ENCODE measurements around the gene DKC1.

The DKC1 gene

DNA sequence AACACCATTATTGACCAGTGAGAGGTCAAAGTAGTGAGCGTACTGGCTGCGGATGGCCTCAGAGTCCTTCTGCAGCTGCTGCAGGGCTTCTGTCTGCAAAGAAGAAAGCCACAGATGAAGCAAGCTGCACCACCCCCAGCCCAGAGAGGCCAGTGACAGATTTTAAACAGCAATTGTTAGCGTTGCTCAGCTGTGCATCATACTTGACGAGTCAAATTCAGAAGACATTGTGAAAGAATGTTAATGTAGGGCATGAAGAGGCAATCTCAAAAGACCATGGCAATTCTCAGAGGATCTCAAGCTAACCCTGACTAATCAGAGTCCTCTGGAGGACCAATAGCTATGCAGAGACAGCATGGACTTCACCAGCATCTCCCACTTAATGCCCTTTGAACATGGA is 16.6 kb downstream of the DKC1 start:
- Histone ChIP-seq H3K27ac (ENCODE audit: extremely low read depth, low read depth, low read length) (no peak overlapping the region), H3K4me1 (ENCODE audit: control insufficient read depth, insufficient read depth, low read length) (no peaks in the 10 kb centered on the region), H3K4me3 (ENCODE audit: low read depth, low read length) (no peak overlapping the region), H3K36me3 (ENCODE audit: control insufficient read depth in 2 of 2, insufficient read depth in 1 of 2, low read length in 2 of 2) (peaks cover 10 to 72% of the 10 kb centered on the region in 2 experiments), H3K9me3 (ENCODE audit: control insufficient read depth, insufficient read depth, low read depth, low read length) (no peaks in the 10 kb centered on the region)
- TF ChIP-seq HOXA7 (CRISPR knock-in tag; IDR thresholded peaks at IDR 0.05; ENCODE audit: borderline replicate concordance) = no peak
- TF ChIP-seq ZNF311 (tag by site-specific recombination; IDR thresholded peaks at IDR 0.05; ENCODE audit: borderline replicate concordance) = no peak
- no peak for TF ChIP-seq ZNF112 (tag by site-specific recombination; IDR thresholded peaks at IDR 0.05)
- TF ChIP-seq ZNF23 (tag by site-specific recombination; IDR thresholded peaks at IDR 0.05; ENCODE audit: borderline replicate concordance) = no peak
- no peak for TF ChIP-seq ZSCAN4 (tag by site-specific recombination; IDR thresholded peaks at IDR 0.05)
- TF ChIP-seq, protein P1, sequence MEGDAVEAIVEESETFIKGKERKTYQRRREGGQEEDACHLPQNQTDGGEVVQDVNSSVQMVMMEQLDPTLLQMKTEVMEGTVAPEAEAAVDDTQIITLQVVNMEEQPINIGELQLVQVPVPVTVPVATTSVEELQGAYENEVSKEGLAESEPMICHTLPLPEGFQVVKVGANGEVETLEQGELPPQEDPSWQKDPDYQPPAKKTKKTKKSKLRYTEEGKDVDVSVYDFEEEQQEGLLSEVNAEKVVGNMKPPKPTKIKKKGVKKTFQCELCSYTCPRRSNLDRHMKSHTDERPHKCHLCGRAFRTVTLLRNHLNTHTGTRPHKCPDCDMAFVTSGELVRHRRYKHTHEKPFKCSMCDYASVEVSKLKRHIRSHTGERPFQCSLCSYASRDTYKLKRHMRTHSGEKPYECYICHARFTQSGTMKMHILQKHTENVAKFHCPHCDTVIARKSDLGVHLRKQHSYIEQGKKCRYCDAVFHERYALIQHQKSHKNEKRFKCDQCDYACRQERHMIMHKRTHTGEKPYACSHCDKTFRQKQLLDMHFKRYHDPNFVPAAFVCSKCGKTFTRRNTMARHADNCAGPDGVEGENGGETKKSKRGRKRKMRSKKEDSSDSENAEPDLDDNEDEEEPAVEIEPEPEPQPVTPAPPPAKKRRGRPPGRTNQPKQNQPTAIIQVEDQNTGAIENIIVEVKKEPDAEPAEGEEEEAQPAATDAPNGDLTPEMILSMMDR (tag by site-specific recombination; IDR thresholded peaks at IDR 0.05) = no peak
- TF ChIP-seq ZNF658 (tag by site-specific recombination; IDR thresholded peaks at IDR 0.05) = no peak
- TF ChIP-seq SP2 (tag by site-specific recombination; IDR thresholded peaks at IDR 0.05) = no peak
- TF ChIP-seq, protein P2, sequence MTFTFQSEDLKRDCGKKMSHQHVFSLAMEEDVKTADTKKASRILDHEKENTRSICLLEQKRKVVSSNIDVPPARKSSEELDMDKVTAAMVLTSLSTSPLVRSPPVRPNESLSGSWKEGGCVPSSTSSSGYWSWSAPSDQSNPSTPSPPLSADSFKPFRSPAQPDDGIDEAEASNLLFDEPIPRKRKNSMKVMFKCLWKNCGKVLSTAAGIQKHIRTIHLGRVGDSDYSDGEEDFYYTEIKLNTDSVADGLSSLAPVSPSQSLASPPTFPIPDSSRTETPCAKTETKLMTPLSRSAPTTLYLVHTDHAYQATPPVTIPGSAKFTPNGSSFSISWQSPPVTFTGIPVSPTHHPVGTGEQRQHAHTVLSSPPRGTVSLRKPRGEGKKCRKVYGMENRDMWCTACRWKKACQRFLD (tag by site-specific recombination; IDR thresholded peaks at IDR 0.05) = no peak
- TF ChIP-seq ZNF10 (tag by site-specific recombination; IDR thresholded peaks at IDR 0.05) = no peak
- CTCF ChIA-PET = interaction anchor here (1.2 kb wide), 1 partner anchor 30 kb away, joined by 4 read pairs; no protein-coding TSS in a partner anchor
- POLR2A ChIA-PET = interaction anchor here (1.5 kb wide), 1 partner anchor 12 kb away, joined by 3 read pairs; no protein-coding TSS in a partner anchor

GRCh38 chrX:154780968-154781367 is 18.3 kb downstream of the DKC1 start:
- ChIA-PET POLR2A (no interaction called here), CTCF (no interaction called here)
- Histone ChIP-seq H3K27ac (ENCODE audit: extremely low read depth, low read depth, low read length) (no peak overlapping the region), H3K36me3 (ENCODE audit: control insufficient read depth in 2 of 2, insufficient read depth in 1 of 2, low read length in 2 of 2) (peaks cover 9 to 66% of the 10 kb centered on the region in 2 experiments), H3K9me3 (ENCODE audit: control insufficient read depth, insufficient read depth, low read depth, low read length) (no peaks in the 10 kb centered on the region), H3K4me1 (ENCODE audit: control insufficient read depth, insufficient read depth, low read length) (no peaks in the 10 kb centered on the region), H3K4me3 (ENCODE audit: low read depth, low read length) (no peak overlapping the region)
- TF ChIP-seq ZNF423 (tag by site-specific recombination; IDR thresholded peaks at IDR 0.05) (no peak), ZNF121 (tag by site-specific recombination; IDR thresholded peaks at IDR 0.05) (no peak), ZNF391 (tag by site-specific recombination; IDR thresholded peaks at IDR 0.05; ENCODE audit: borderline replicate concordance, low read depth) (no peak), ZNF610 (tag by site-specific recombination; IDR thresholded peaks at IDR 0.05; ENCODE audit: borderline replicate concordance) (no peak), ZNF501 (tag by site-specific recombination; IDR thresholded peaks at IDR 0.05) (no peak), TCF7L2 (IDR thresholded peaks at IDR 0.05; ENCODE audit: borderline replicate concordance, low read depth, low read length) (no peak), ZNF623 (tag by site-specific recombination; IDR thresholded peaks at IDR 0.05) (no peak), KLF17 (tag by site-specific recombination; IDR thresholded peaks at IDR 0.05) (no peak)
